HepG2 (cell line): ENCODE data around the gene GJD3. TPM values are rescaled to one million over a fixed set of nuclear protein-coding genes. Genes with fewer than 3 reads are reported as not detected.

ENCODE experiments used
- BORCS8-MEF2B ChIP-seq: sonication (generic); formaldehyde crosslinking; IDR thresholded peaks from 2 replicates; pipeline ENCODE4 v1.8.0; 2022; ENCODE audit warnings: mild to moderate bottlenecking, missing genetic modification reagents
- CEBPG ChIP-seq: IDR thresholded peaks from 2 replicates; pipeline ENCODE4 v1.6.1; 2016
- CTCF ChIP-seq: sonication (generic); formaldehyde crosslinking; IDR thresholded peaks from 2 replicates; pipeline ENCODE4 v1.5.0; 2020; ENCODE audit warnings: mild to moderate bottlenecking, missing genetic modification reagents, moderate library complexity
- DBP ChIP-seq: sonication (generic); formaldehyde crosslinking; IDR thresholded peaks from 2 replicates; pipeline ENCODE4 v1.4.0; 2020; ENCODE audit warnings: missing genetic modification reagents; ENCODE audit errors: not compliant biosample characterization
- GFI1 ChIP-seq: sonication (generic); formaldehyde crosslinking; IDR thresholded peaks from 2 replicates; pipeline ENCODE4 v1.5.0; 2020; ENCODE audit warnings: missing genetic modification reagents, mild to moderate bottlenecking, borderline replicate concordance
- KDM1A ChIP-seq: IDR thresholded peaks from 2 replicates; pipeline ENCODE4 v1.6.1; 2016; ENCODE audit warnings: missing compliant biosample characterization
- MAFK ChIP-seq, 2 experiments: IDR thresholded peaks in 1 of 2; conservative IDR thresholded peaks in 1 of 2; 2 replicates each; pipeline ENCODE4 v1.6.1; 2011; ENCODE audit warnings: improper control_type of control experiment in 2 of 2, low read length in 2 of 2
- NPAS2 ChIP-seq: sonication (generic); formaldehyde crosslinking; IDR thresholded peaks from 2 replicates; pipeline ENCODE4 v1.8.0; 2022; ENCODE audit warnings: mild to moderate bottlenecking, missing genetic modification reagents, borderline replicate concordance
- PHF5A ChIP-seq: IDR thresholded peaks from one replicate; pipeline ENCODE4 v1.6.1; 2018; ENCODE audit warnings: low read depth, missing genetic modification reagents; ENCODE audit not compliant: unreplicated experiment
- PHF8 ChIP-seq: sonication (generic); formaldehyde crosslinking; IDR thresholded peaks from 2 replicates; pipeline ENCODE4 v1.5.0; 2020; ENCODE audit warnings: missing genetic modification reagents
- POGK ChIP-seq: sonication (generic); formaldehyde crosslinking; conservative IDR thresholded peaks from 2 replicates; pipeline ENCODE4 v1.8.0; 2022; ENCODE audit warnings: mild to moderate bottlenecking, moderate library complexity, missing genetic modification reagents
- POGZ ChIP-seq: sonication (generic); formaldehyde crosslinking; IDR thresholded peaks from 2 replicates; pipeline ENCODE4 v1.4.0; 2020; ENCODE audit warnings: mild to moderate bottlenecking, missing genetic modification reagents
- SATB2 ChIP-seq: sonication (generic); formaldehyde crosslinking; IDR thresholded peaks from 2 replicates; pipeline ENCODE4 v1.5.0; 2020; ENCODE audit warnings: missing genetic modification reagents
- SKI ChIP-seq: fragments of 450-650 bp; IDR thresholded peaks from one replicate; pipeline ENCODE4 v1.6.1; 2018; ENCODE audit warnings: mild to moderate bottlenecking; ENCODE audit not compliant: partially characterized antibody
- SP5 ChIP-seq: IDR thresholded peaks from 2 replicates; pipeline ENCODE4 v1.6.1; 2016; ENCODE audit warnings: low read depth, borderline replicate concordance
- TMF1 ChIP-seq: sonication (generic); formaldehyde crosslinking; IDR thresholded peaks from 2 replicates; pipeline ENCODE4 v1.8.1; 2022; ENCODE audit warnings: low read depth, missing genetic modification reagents
- ZNF468 ChIP-seq: sonication (generic); formaldehyde crosslinking; IDR thresholded peaks from 2 replicates; pipeline ENCODE4 v1.8.0; 2022; ENCODE audit warnings: mild to moderate bottlenecking, moderate library complexity, missing genetic modification reagents
- ZNF512 ChIP-seq: sonication (generic); formaldehyde crosslinking; IDR thresholded peaks from 2 replicates; pipeline ENCODE4 v1.4.0; 2020; ENCODE audit warnings: mild to moderate bottlenecking, missing genetic modification reagents
- ZNF737 ChIP-seq: sonication (generic); formaldehyde crosslinking; IDR thresholded peaks from 2 replicates; pipeline ENCODE4 v1.5.0; 2020; ENCODE audit warnings: missing genetic modification reagents, mild to moderate bottlenecking, borderline replicate concordance
- ZNF766 ChIP-seq: sonication (generic); formaldehyde crosslinking; IDR thresholded peaks from 2 replicates; pipeline ENCODE4 v1.5.0; 2020; ENCODE audit warnings: missing genetic modification reagents, borderline replicate concordance
- ZNF800 ChIP-seq: sonication (generic); formaldehyde crosslinking; IDR thresholded peaks from 2 replicates; pipeline ENCODE4 v1.4.0; 2020; ENCODE audit warnings: missing genetic modification reagents
- ZNF879 ChIP-seq: sonication (generic); formaldehyde crosslinking; IDR thresholded peaks from 2 replicates; pipeline ENCODE4 v1.8.1; 2023; ENCODE audit warnings: missing genetic modification reagents
- polyA plus RNA-seq, 8 experiments: library from polyadenylated mRNA; depleted of rRNA in 3 of 8; stranded (reverse) in 7 of 8; unstranded in 1 of 8; fragments of >200 nt; fragmentation: Illumina TruSeq in 4 of 8; extraction: Trizol in 4 of 8; gene quantifications; 2 replicates each; pipeline versions ENCODE4 v1.2.1 to v1.2.3, GENCODE V29; 2011 to 2016; ENCODE audit warnings: low read depth in 4 of 8, missing spikeins in 1 of 8, mixed read lengths in 1 of 8; ENCODE audit not compliant: insufficient read depth in 1 of 8
- total RNA-seq, 5 experiments: library from RNA; depleted of rRNA; stranded (reverse); fragments of >200 nt; fragmentation: Illumina TruSeq; extraction: Trizol; gene quantifications; 2 replicates each; pipeline ENCODE4 v1.2.3, GENCODE V29; 2016; ENCODE audit warnings: low read depth in 1 of 5

GJD3 gene
- total and polyA plus RNA-seq, 2 of the 13 experiments (the other 11 are each of a cell fraction or from before 2014, with no cell fraction given), result not detected

GRCh38 chr17:40352779-40353394 is 11.7 kb downstream of the GJD3 start (continued):
- TF ChIP-seq SKI (peak; percentile 40), NPAS2 (CRISPR knock-in tag) (0 out of 2 replicates have a peak, but pooled peaks have one; percentile 38), MAFK (conservative IDR thresholded peaks at IDR 0.05 in 1 of 2, IDR thresholded peaks at IDR 0.05 in 1 of 2; ENCODE audit: low read length in 2 of 2) (no peak), KDM1A (CRISPR knock-in tag) (peak; percentile 93; the same call in 1 of the 2 replicates), GFI1 (CRISPR knock-in tag) (peak; percentile 89), POGZ (CRISPR knock-in tag) (peak; percentile 61), CEBPG (CRISPR knock-in tag) (peak; percentile 99), DBP (CRISPR knock-in tag) (no peak), PHF8 (CRISPR knock-in tag) (0 out of 2 replicates have a peak, but pooled peaks have one; percentile 29), ZNF879 (no peak), PHF5A (peak; percentile 82), CTCF (CRISPR knock-in tag) (peak; percentile 47), ZNF512 (CRISPR knock-in tag) (no peak), SP5 (peak; percentile 86), ZNF468 (CRISPR knock-in tag) (no peak), BORCS8-MEF2B (CRISPR knock-in tag) (peak; percentile 79; the same call in 1 of the 2 replicates), ZNF766 (CRISPR knock-in tag) (peak; percentile 22; the same call in 1 of the 2 replicates), ZNF800 (CRISPR knock-in tag) (no peak), ZNF737 (CRISPR knock-in tag) (0 out of 2 replicates have a peak, but pooled peaks have one; percentile 10), TMF1 (CRISPR knock-in tag) (peak; percentile 63; the same call in 1 of the 2 replicates), SATB2 (CRISPR knock-in tag) (no peak), POGK (CRISPR knock-in tag) (peak; percentile 92)
